Panc1 (cell line): ENCODE results near the gene STARD3NL.

Experiments used
- CTCF ChIP-seq: fragments of 450-650 bp; IDR thresholded peaks from 2 replicates; pipeline ENCODE4 v1.5.1; 2017; ENCODE audit warnings: mild to moderate bottlenecking
- POLR2AphosphoS5 ChIP-seq: IDR thresholded peaks from 2 replicates; pipeline ENCODE4 v1.6.1; 2012; ENCODE audit warnings: mild to moderate bottlenecking, low read depth, low read length, moderate library complexity
- SIN3A ChIP-seq: IDR thresholded peaks from 2 replicates; pipeline ENCODE4 v1.6.1; 2012; ENCODE audit warnings: low read depth, mild to moderate bottlenecking, low read length, moderate library complexity, borderline replicate concordance; ENCODE audit not compliant: insufficient read depth
- TF ChIP-seq, protein P1 (sequence below), 2 experiments: IDR thresholded peaks; 2 replicates each; pipeline ENCODE4 v1.6.1; 2011 to 2012; ENCODE audit warnings: low read depth in 2 of 2, control low read depth in 1 of 2, low read length in 1 of 2, mild to moderate bottlenecking in 1 of 2, moderate library complexity in 1 of 2; ENCODE audit not compliant: insufficient read depth in 1 of 2

DNA sequence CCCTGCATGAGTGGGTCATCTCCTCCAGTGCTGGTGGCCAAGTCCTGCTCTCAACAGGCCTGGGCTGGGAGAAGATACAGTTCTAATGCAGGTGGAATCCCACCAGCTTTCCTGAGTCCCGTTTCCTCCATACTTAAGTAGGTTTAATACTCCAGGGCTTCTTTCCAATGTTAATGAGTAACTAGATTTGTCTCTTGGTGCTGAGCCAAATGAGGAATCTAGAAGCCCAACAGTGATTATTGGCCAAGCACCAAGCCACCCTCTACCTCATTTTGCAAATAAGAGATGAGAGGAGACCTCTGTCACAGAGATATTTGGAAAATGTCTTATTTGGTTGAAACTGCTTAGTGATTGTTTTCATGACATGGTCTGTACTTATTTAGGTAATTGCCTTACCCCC lies 37.1 kb downstream of the STARD3NL start:
- TF ChIP-seq CTCF (no peak), POLR2AphosphoS5 (no peak), SIN3A (no peak)
- TF ChIP-seq, protein P1, sequence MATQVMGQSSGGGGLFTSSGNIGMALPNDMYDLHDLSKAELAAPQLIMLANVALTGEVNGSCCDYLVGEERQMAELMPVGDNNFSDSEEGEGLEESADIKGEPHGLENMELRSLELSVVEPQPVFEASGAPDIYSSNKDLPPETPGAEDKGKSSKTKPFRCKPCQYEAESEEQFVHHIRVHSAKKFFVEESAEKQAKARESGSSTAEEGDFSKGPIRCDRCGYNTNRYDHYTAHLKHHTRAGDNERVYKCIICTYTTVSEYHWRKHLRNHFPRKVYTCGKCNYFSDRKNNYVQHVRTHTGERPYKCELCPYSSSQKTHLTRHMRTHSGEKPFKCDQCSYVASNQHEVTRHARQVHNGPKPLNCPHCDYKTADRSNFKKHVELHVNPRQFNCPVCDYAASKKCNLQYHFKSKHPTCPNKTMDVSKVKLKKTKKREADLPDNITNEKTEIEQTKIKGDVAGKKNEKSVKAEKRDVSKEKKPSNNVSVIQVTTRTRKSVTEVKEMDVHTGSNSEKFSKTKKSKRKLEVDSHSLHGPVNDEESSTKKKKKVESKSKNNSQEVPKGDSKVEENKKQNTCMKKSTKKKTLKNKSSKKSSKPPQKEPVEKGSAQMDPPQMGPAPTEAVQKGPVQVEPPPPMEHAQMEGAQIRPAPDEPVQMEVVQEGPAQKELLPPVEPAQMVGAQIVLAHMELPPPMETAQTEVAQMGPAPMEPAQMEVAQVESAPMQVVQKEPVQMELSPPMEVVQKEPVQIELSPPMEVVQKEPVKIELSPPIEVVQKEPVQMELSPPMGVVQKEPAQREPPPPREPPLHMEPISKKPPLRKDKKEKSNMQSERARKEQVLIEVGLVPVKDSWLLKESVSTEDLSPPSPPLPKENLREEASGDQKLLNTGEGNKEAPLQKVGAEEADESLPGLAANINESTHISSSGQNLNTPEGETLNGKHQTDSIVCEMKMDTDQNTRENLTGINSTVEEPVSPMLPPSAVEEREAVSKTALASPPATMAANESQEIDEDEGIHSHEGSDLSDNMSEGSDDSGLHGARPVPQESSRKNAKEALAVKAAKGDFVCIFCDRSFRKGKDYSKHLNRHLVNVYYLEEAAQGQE (IDR thresholded peaks at IDR 0.05; ENCODE audit: insufficient read depth in 1 of 2, low read depth in 2 of 2, low read length in 1 of 2) = no peak
